HuH-7 (cell line): ENCODE measurements around the gene ZC3H18.

Experiments used
- DNase-seq: peaks from one replicate; pipeline ENCODE4 v3.0.0; 2011; ENCODE audit warnings: low spot score

ZC3H18 gene

DNA sequence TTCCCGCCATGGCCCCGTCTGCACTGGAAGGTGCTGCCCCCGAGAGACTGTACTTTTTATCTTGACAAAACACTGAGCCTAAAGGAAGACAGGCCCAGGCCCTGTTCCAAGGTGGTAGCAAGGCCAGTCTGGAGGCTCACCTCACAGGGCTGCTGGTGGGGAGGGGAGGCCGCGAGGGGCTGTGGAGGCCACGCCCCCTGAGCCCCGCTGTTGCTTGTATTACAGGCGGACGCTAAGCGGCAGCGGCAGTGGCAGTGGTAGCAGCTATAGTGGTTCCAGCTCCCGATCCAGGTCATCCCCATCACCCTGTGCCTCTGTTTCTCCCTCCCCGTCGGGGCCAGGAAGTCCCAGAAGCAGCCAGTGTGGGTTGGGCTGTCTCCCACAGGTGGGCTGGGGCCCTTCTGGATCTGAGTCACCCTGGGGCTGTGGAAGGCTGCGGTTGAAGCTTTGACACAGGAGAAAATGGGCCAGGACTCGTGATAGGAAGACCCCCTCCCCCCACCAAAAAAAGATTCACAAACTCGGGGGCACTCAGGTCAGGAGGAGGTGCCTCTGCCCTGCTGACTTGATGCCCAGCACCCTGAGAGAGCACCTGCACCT, 54.9 kb downstream of the ZC3H18 start:
- no peak for DNase-seq

DNA sequence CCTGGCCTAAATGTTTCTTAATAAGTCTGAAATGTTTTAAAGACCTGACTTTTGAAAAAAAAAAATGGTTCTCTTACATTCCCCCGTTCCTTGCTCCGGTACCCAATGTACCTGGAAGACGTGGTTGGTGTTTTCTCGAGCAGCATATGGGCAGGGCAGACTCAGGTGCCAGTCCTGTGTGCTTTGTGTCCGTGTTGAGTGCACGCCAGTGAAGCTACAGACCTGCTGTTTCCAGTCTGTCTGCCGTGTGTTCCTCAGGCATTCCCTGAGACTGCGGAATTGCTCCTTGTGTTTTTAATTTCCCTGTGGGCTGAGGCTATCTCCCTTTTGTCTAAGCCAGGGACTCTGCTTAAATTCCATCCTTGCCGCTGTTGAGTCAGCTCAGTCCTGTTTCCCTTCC, 56.4 kb downstream of the ZC3H18 start:
- DNase-seq = no peak

DNA sequence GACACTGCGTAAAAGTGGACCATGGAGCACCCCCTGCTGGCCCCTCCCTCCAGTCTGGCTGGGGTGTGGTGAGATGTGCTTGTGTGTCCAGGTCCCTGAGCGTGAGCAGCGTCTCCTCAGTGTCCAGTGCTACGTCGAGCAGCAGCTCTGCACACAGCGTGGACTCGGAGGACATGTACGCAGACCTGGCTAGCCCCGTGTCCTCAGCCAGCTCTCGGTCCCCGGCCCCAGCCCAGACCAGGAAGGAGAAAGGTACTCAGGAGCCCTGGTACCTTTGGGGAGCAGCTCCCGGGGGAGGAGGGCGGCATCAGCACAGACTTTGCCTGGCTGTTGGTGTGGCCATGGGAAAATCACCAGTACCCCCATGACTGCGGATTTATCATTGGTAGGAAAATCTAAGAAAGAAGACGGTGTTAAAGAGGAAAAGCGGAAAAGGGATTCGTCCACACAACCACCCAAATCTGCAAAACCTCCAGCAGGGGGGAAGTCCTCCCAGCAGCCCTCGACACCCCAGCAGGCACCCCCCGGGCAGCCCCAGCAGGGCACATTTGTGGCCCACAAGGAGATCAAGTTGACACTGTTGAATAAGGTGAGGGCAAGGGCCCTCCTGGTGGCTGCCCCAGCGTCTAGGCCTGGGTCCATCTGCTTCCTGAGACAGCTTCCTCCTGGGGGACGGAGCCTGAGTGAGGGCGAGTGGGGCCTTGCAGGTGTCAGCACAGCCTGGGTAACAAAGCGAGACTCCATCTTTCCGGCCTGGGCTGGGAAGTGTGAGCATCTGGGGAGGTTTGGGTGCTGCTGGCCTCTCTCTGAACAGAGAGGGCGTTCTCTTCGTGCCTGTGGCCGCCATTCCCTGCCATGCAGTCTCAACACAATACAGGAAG, 57.6 kb downstream of the ZC3H18 start:
- no peak for DNase-seq

DNA sequence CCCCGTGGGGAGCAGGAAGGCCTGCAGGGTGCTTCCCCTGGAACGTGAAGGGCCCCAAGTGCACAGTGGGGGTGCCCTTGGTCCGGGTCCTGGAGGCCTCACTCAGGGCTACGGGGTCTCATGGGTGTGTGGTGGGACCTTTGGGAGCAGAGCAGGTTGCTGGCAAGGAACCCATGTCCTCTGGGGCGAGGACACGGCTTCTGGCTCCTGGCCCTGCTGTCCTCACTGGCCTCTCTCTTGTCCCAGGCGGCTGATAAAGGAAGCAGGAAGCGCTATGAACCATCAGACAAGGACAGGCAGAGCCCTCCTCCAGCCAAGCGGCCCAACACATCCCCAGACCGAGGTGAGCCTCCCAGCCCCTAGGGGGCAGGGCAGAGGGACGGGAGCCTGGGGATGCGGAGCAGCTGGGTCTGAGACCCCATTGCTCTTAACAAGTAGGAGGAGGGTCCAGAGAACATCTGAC, 58.3 kb downstream of the ZC3H18 start:
- DNase-seq = peak; percentile 97

DNA sequence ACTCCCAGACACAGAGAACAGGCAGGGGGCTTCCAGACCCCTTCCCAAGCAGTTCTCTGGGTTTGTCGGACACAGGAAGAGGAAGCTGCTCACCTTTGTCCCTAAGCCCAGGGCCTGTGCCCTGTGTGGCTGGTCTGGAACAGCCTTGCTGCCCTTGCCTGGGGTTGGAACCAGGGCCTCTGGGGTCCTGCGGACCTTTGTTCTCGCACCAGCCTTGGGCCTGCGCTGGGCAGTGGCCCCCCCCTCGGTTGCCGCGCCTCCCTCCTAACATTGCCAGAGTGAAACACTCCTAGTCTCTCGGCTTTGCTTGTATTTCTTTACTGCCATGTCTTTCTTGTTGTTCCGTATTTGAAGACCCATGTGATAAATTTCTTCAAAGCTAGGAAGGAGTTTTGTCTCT, 59.6 kb downstream of the ZC3H18 start:
- no peak for DNase-seq

GRCh38 chr16:88630433-88630832, 60.2 kb downstream of the ZC3H18 start:
- DNase-seq = no peak

- no peak for DNase-seq
Measured at GRCh38 chr16:88630941-88631340, 60.7 kb downstream of the ZC3H18 start.

GRCh38 chr16:88631384-88631783, 61.2 kb downstream of the ZC3H18 start:
- no peak for DNase-seq

GRCh38 chr16:88631920-88632586, 61.9 kb downstream of the ZC3H18 start:
- DNase-seq = no peak

DNA sequence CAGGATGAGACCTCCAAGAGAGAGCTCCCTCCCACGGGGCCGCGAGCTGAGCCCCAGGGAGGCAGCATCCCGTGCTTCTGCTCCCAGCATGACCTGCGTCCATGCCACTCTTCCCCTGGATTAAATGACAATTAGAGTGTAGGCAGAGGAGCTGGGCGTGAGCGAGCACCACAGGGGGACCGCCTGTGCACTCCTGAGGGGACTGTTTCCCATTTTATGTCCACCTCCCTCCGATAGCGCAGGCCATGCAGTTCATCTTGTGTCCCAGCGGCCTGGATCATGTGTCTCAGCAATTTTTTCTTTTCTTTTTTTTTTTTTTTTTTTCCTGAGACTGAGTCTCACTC, 62.4 kb downstream of the ZC3H18 start:
- no peak for DNase-seq

DNA sequence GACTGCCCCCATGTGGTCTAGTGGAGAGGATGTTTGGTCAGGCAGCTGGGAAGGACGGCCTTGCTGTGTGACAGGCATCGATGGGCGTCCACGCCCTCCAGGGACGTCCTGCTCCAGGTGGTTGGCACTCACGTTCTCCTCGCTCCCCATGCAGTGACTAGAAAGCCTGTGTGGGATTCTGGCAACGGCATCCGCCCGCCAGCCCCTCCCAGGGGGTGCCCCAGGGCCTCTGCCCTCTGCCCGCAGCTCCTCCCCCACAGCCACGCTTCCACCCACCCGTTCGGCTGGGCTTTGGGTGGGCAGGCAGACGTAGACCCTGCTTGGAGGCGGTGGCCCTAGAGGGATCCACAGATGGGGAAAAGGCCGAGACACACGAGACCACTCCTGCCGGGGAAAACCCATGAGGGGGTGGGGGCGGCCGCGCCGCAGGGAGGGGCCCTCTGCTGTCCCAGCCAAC, 63.5 kb downstream of the ZC3H18 start:
- DNase-seq = peak; percentile 90

GRCh38 chr16:88634141-88634993, 64.2 kb downstream of the ZC3H18 start:
- no peak for DNase-seq

DNA sequence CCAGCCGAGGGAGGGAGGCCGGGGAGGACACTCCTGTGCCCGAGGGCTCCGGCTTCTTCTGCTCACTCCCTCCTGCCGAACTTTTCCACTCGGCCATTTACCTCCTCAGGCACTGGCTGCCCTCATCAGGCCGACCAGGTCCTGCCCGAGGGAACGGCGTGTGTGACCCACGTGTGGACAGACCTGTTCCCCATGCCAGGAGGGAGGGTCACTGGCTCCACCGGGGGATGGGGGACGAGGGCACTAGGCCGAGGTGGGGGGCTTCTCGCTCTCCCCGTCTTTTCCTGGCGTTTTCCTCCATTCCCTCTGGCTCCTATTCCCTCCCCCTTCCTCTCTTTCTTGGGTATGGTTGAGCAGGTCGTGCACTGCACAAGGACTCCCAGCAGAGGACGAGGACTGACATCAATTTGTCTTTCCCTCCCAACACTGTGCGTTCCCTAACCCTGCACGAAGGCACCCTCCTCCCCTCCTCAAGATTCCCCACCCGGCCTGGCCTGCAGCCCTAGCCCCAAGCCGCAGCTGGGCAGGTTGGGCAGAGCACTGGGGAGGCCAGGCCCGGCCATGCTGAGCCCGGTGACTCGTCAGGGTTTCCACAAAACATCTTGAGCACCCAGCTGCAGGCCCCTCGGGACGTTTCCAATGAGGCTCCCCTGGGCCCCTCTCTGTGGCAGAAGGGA, 64.9 kb downstream of the ZC3H18 start:
- DNase-seq = no peak

- no peak for DNase-seq
Measured at GRCh38 chr16:88635671-88636319, 65.6 kb downstream of the ZC3H18 start.

DNA sequence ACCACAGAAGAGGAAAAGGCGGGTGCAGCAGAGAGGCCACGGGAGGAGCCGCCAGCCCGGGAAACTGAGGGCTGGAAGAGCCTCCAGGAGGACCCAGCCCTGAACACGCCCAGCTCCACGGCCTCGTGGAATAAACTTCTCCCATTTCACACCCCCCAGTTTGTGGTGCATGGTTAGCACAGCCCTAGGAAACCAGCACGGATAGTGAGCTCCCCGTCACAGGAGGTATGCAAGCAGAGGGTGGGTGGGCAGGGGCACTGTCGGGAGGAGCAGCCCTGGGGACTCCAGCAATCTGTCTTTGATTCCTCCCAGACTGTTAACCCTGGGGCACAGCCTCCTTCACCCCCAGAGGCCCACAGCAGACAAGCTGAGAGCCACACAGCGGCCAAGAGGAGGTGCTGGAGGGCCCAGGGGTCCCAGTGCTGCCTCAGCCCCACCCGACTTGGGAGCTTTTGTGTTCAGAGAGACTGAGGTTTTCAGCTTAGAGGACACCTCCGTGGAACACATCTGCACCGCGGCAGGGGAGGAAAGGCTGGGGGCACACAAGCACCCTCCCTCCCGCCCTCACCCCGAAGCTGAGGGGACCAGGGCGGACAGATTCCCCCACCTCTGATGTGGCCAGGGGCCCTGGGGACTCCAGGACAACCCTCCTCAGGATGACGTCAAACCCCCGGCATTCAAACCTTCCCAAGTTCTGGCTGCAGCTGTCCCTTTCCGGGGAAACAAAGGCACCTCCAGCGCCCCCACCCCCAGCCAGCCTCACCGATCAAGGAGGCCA, 66.5 kb downstream of the ZC3H18 start:
- DNase-seq = no peak

DNA sequence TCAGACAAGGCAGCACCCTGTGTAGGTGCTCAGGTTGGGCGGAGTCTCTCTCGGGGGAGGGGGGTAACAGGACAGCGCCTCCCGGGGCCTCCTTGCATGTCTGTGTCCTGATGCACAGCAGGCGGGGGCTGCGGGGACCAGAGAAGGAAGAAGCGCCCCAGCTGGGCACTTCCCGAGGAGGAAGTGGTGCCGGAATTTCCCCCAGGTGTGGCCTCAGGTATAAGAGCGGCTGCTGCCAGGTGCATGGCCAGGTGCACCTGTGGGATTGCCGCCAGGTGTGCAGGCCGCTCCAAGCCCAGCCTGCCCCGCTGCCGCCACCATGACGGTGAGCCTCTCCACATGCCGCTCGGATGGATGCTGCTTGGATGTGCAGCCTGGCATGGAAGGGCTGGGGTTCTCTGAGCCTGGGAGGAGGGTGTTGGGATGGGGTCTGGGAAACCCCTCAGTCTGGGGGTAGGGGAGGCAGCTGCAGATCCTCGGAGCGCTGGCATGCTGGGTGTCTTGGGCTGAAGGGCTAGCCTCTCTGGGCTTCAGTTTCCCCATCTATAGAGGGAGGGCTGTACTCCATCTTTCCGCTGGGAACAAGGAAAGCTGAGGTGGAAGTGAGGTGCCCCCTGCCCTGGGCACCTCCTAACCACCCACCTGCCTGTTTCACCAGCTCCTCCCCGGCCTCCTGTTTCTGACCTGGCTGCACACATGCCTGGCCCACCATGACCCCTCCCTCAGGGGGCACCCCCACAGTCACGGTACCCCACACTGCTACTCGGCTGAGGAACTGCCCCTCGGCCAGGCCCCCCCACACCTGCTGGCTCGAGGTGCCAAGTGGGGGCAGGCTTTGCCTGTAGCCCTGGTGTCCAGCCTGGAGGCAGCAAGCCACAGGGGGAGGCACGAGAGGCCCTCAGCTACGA, 68.4 kb downstream of the ZC3H18 start, which contains the start of gene IL17C:
IL17C (plus strand) TSS at position 250 of the 908 bp plus-strand sequence; CDS start at position 320, 70 bp downstream.
- no peak for DNase-seq

GRCh38 chr16:88639231-88640038, 69.2 kb downstream of the ZC3H18 start:
- DNase-seq = peak; percentile 45

GRCh38 chr16:88640039-88640495, 69.9 kb downstream of the ZC3H18 start:
- DNase-seq = no peak
